Activated CD8-positive, alpha-beta memory T cell treated with anti-CD3 and anti-CD28 coated beads, Interleukin-2, amount 50 U/mL, for 4 hours (primary cell): Measurements from ENCODE around the gene SLC15A5.

ENCODE experiments used
- DNase-seq: peaks from one replicate; pipeline ENCODE4 v3.0.0-alpha.2; 2020

Gene SLC15A5, protein sequence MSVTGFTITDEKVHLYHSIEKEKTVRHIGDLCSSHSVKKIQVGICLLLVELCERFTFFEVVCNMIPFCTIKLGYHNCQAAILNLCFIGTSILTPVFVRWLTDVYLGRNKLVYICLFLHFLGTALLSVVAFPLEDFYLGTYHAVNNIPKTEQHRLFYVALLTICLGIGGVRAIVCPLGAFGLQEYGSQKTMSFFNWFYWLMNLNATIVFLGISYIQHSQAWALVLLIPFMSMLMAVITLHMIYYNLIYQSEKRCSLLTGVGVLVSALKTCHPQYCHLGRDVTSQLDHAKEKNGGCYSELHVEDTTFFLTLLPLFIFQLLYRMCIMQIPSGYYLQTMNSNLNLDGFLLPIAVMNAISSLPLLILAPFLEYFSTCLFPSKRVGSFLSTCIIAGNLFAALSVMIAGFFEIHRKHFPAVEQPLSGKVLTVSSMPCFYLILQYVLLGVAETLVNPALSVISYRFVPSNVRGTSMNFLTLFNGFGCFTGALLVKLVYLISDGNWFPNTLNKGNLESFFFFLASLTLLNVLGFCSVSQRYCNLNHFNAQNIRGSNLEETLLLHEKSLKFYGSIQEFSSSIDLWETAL

DNA sequence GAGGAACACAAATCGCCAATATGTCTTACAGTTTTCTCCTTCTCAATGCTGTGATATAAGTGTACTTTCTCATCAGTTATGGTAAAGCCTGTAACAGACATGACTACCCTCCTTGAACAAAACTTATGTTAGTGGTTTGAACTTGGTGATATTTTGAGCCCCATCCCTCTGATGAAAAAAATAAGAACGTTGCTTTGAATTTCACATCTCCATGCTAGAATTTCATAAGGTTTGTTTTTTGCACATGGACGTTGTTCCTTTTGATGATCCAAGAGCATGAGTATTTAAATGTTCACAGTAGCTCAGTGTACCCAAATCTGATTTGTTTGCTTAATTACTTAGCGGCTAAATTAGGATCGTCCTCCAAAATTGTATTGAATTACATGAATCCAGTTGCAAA is at the start of gene SLC15A5:
Gene SLC15A5, minus strand, starts transcription at position 101 of the 400 bp plus-strand sequence. Its CDS starts 0 bp downstream, at position 101.
- no peak for DNase-seq

GRCh38 chr12:16325426-16325825 is 47.9 kb upstream of the SLC15A5 start:
- no peak for DNase-seq

DNA sequence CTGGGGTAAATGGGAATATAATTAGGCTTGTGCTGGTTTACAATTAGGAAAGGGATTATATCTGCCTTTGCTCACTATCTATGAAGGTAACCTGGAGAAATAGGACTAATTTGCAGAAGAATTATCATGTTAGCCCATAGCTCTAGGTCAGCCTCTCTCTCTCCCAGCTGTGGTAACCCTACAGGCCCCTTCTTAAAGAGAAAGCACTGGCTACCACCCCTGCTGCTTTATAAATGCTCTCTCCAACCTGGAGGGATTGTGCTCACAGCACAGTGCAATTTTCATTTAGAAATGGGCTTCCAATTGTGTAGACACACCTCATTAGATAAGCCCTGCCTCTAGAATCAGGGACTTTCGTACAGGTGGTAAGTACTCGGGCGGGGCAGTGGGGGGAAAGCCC is 47.3 kb upstream of the SLC15A5 start:
- no peak for DNase-seq

DNA sequence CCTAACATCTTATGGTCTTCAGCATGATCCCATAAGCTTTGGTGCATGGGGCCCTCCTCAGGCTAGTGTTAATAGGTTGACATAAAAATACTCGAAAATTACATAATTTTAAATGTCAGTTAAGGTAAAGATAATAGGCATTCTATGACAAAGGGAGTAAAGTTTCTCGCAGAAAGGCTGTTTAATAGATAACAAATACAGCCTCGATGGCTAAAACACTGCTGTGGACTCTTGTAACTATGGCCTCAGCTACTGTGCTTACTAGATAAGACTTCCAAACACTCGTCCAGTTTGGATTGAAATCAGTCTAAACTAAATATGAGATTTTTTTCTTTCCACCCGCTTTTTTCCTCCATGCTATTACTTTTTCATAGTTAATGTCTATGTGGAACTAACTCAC is 46.8 kb upstream of the SLC15A5 start:
- no peak for DNase-seq

GRCh38 chr12:16323638-16324037 is 46.2 kb upstream of the SLC15A5 start:
- no peak for DNase-seq

DNA sequence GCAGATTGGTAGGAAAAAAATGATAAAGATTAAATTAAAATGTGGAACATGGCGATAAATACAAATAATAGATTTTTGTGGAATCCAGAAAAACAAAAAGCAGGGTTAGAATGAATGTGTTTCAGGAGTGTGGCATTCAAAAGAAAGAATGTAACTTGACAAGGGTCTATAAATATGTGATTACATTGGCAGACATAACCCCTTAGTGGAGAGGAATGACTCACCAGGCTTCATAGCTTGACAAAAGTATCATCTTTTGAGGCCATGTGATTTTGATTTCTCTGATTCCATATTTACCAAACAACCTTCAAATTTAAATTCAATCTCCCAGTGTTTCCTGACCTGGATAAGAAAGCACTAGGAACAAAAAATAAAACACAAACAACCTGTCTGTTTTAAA is 45.5 kb upstream of the SLC15A5 start:
- no peak for DNase-seq

- DNase-seq = no peak
Measured at GRCh38 chr12:16310934-16311333, 33.4 kb upstream of the SLC15A5 start.

- DNase-seq = no peak
Measured at GRCh38 chr12:16307856-16308475, 30.5 kb upstream of the SLC15A5 start.

- DNase-seq = no peak
Measured at GRCh38 chr12:16303939-16304338, 26.5 kb upstream of the SLC15A5 start.

GRCh38 chr12:16300736-16301135 is 23.3 kb upstream of the SLC15A5 start:
- DNase-seq = no peak

- DNase-seq = no peak
Measured at GRCh38 chr12:16300122-16300521, 22.6 kb upstream of the SLC15A5 start.

- DNase-seq = no peak
Measured at GRCh38 chr12:16299403-16299802, 21.9 kb upstream of the SLC15A5 start.

- DNase-seq = no peak
Measured at GRCh38 chr12:16297521-16297920, 20.0 kb upstream of the SLC15A5 start.

DNA sequence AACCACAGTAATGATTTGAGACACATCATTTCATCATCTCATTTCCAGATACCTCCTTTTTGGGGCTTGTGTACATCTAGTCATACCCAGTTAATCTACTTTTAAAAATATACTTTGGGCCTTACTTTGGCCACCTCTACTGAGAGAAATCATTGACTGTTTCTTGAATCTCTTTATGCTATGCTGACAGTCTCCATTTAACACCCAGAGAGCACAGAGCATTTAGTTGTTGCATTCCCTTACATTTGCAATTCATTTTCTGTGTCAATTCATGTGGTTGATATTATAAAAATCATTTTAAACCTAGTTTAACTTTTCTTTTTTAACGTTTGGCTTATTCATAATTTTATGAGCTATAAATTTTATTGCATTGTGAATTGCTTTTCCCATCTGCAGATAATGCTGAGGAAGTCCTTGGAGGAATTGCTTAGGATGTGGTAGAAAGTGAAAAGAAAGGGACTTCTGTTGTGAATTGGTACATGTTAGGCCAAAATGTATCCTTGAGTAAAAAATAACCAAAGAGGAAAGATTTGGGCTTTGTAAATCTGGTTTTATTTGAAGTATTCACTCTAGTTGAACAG is 17.0 kb upstream of the SLC15A5 start:
- DNase-seq = no peak

- no peak for DNase-seq
Measured at GRCh38 chr12:16291032-16291431, 13.5 kb upstream of the SLC15A5 start.

DNA sequence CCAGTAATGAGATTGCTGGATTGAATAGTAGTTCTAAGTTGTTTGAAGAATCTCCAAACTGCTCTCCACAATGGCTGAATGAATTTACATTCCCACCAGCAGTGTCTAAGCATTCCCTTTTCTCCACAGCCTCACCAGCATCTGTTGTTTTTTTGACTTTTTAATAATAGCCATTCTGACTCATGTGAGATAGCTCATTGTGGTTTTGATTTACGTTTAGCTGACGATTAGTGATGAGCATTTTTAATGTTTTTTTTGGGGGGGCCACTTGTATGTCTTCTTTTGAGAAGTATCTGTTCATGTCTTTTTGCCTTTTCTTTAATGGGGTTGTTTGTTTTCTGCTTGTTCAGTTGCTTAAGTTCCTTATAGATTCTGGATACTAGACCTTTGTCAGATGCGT is 8.1 kb upstream of the SLC15A5 start:
- no peak for DNase-seq

DNA sequence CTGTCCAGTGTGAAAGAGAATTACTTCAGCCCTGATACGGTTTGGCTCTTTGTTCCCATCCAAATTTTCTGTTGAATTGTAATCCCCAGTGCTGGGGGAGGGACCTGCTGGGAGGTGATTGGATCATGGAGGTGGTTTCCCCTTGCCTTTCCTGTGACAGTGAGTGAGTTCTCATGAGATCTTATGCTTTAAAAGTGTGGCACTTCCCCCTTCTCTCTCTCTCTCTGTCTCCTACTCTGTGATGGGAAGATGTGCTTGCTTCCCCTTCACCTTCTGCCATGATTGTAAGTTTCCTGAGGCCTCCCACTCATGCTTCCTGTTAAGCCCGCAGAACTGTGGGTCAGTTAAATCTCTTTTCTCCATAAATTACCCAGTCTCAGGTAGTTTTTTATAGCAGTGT is 5.5 kb upstream of the SLC15A5 start:
- no peak for DNase-seq

GRCh38 chr12:16282081-16282480 is 4.6 kb upstream of the SLC15A5 start:
- no peak for DNase-seq

DNA sequence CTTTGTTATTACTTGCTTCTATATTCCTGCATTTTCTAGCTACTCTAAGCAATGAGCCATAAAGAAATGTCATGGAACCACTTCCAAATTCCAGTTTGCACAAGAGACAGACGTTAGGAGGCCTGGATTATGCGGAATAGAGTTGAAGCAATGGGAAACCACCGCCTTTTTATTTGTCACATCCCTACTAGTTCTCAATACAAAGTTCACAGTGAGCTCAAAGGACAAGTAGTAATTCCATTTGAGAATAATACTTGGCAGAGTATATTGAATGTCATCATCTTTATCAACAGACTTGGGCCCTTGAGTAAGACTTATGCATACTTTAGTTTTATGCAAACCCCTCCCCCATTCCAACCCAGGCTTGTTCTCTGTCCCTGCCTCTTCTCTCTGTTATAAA is 3.7 kb upstream of the SLC15A5 start:
- DNase-seq = no peak

- DNase-seq = no peak
Measured at GRCh38 chr12:16272222-16272621, 5.3 kb downstream of the SLC15A5 start.

- no peak for DNase-seq
Measured at GRCh38 chr12:16271062-16271461, 6.4 kb downstream of the SLC15A5 start.

DNA sequence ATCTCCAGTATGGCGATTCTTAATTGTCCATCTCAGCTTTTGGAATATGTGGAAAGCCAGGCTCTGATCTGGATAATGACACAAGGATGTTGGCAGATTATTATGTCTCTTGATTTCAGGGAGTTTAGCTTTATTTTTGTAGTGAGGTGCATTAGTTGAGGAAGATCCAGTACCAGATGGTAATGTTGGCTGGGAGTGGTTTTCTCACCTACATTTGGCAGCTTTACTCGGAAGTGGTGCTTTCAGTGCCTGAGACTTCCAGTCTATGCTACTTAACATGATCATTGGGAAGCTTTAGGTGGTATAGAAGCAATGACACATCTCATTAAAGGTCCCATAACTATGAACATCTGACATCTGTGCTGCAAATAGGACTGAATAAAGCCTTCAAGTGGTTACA is 7.5 kb downstream of the SLC15A5 start:
- no peak for DNase-seq

DNA sequence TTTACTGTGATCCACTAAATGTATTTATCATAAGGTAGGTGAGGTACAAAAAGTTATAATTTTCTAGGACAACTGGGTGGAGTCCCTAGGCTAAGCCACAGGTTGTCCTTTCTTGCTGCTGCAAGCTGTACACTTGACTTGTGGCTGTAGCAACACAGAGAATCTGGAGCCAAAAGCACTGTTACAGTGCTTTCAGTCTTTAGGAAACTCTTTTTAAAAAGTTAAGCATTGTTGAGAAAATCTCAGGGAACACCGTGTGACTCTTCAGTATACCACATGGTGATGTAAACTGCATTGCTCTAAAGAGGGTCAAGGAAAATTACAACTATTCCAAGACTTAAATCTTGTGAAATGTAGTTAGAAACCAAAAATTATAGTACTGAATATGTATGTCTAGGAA is 11.4 kb downstream of the SLC15A5 start:
- no peak for DNase-seq

DNA sequence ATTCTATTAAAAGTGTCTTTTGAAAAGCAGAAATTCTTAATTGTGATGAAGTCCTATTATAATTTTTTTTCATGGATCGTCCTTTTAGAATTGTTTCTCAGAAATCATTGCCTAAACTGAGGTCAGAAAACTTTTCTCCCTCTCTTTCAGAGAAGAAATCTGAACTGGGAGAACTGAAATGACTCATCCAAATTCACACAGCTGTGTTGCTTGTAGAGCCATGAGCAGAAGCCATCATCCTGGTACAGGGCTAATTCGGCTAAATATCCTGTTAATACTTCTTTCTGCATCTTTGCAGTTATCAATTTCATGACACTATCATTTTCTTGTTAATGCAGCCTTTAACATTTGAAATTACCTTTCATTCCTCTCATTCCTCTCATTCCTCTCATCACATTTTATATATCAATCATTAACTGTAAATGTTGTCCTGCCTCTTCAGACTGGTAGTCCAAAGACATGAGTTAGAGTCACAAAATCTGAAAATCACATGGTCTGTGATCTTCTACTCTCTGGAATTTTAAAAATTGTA is 15.5 kb downstream of the SLC15A5 start:
- no peak for DNase-seq
